Stomach (tissue), 9 donors: ENCODE data around the gene WDR19. TPM values are rescaled to one million over a fixed set of nuclear protein-coding genes. Genes with fewer than 3 reads are reported as not detected.
"Not testable (repeated sequence)": the region's sequence is repeated elsewhere in the genome, so short reads cannot be mapped to it uniquely, and the experiment has no call there.

Experiments
- DNase-seq, 2 donors: peaks; one replicate each; pipeline versions ENCODE4 v3.0.0 to v3.0.0-alpha.2; 2013 to 2019
- H3K27ac ChIP-seq, 5 donors: fragments of 200-600 bp in 4 of 5; sonication (generic) in 4 of 5; one replicate each; pipeline ENCODE4 v1.5.1; 2013 to 2019; ENCODE audit warnings: mild to moderate bottlenecking in 1 of 5, moderate library complexity in 1 of 5
- H3K27me3 ChIP-seq, 3 donors: fragments of 200-600 bp; sonication (generic); one replicate each; pipeline ENCODE4 v1.5.1; 2017 to 2019; ENCODE audit warnings: mixed run types in 1 of 3
- H3K36me3 ChIP-seq, 4 donors: fragments of 200-600 bp; sonication (generic); 1 replicate in 3 of 4; 2 replicates in 1 of 4; pipeline ENCODE4 v1.5.1; 2016 to 2019
- H3K4me1 ChIP-seq, 4 donors: fragments of 200-600 bp; sonication (generic); one replicate each; pipeline ENCODE4 v1.5.1; 2016 to 2019
- H3K4me3 ChIP-seq, 4 donors: fragments of 200-600 bp; sonication (generic) in 3 of 4; one replicate each; pipeline ENCODE4 v1.5.1; 2016 to 2019; ENCODE audit warnings: mild to moderate bottlenecking in 1 of 4
- H3K9me3 ChIP-seq, 4 donors: fragments of 200-600 bp; sonication (generic); one replicate each; pipeline ENCODE4 v1.5.1; 2016 to 2019
- CTCF ChIP-seq, 7 experiments: fragments of 450-650 bp in 4 of 7; fragments of 200-600 bp in 3 of 7; sonication (generic) in 3 of 7; IDR thresholded peaks; one replicate each; pipeline ENCODE4 v1.5.1; 2016 to 2019; ENCODE audit warnings: antibody characterized with exemption in 7 of 7, control low read depth in 2 of 7, mild to moderate bottlenecking in 1 of 7
- EP300 ChIP-seq: sonication (generic); formaldehyde crosslinking; IDR thresholded peaks from one replicate; pipeline ENCODE4 v1.6.1; 2017; ENCODE audit warnings: antibody characterized with exemption
- POLR2A ChIP-seq, 4 donors: fragments of 450-650 bp; IDR thresholded peaks; one replicate each; pipeline ENCODE4 v1.6.1; 2016; ENCODE audit warnings: antibody characterized with exemption in 4 of 4, control low read depth in 2 of 4, mild to moderate bottlenecking in 1 of 4, moderate library complexity in 1 of 4
- POLR2AphosphoS5 ChIP-seq, 3 donors: sonication (generic); formaldehyde crosslinking; IDR thresholded peaks; one replicate each; pipeline ENCODE4 v1.6.1; 2016; ENCODE audit warnings: antibody characterized with exemption in 3 of 3
- WGBS, 5 donors: extraction: QIAGEN DNeasy Blood & Tissue Kit in 3 of 5; methylation state at CpG; one replicate each; pipeline versions ENCODE4 v1.1.5 to v1.1.7; 2013 to 2018; 5-methylcytosine and 5-hydroxymethylcytosine counted together
- intact Hi-C: fragments of 100-400 bp; cut with DNase I; formaldehyde crosslinking; loops from one replicate; pipeline ENCODE4 v1.15.1; 2023; ENCODE audit warnings: low total_unique reads
- polyA plus RNA-seq, 3 donors: library from polyadenylated mRNA; stranded (reverse); fragments of 200-250 nt; gene quantifications; one replicate each; pipeline ENCODE4 v1.2.3, GENCODE V29; 2013
- total RNA-seq, 5 donors: library from RNA; depleted of rRNA; stranded (reverse); fragments of >200 nt; gene quantifications; one replicate each; pipeline versions ENCODE4 v1.1.0 to v1.2.3, GENCODE V29; 2014 to 2016
- donor health status: healthy with polysubstance abuse.
- donor health status: Bipolar disorder and iron deficiency.
- donor health status: healthy.

Gene WDR19
- total and polyA plus RNA-seq, 8 donors = 2.3 to 103 (median 25.3) TPM

GRCh38 chr4:39287223-39287622 lies 104.9 kb downstream of the WDR19 start:
- Histone ChIP-seq H3K9me3 (no peaks in the 10 kb centered on the region), H3K36me3 (peaks cover 17 to 84% (median 77%) of the 10 kb centered on the region in 4 donors), H3K4me3 (no peak overlapping the region), H3K4me1 (no peaks in the 10 kb centered on the region), H3K27ac (no peak overlapping the region), H3K27me3 (no peaks in the 10 kb centered on the region)
- DNase-seq = no peak
- intact Hi-C loops = no loop called here
- WGBS, 5 donors = 88 to 97% (median 96%) methylated on average over 4 of the region's 4 CpGs
- TF ChIP-seq CTCF (IDR thresholded peaks at IDR 0.05) (no peak), POLR2AphosphoS5 (IDR thresholded peaks at IDR 0.05) (no peak), POLR2A (IDR thresholded peaks at IDR 0.05) (no peak), EP300 (no peak)

- no peaks in the 10 kb centered on the region for H3K27me3 ChIP-seq
- H3K4me1 ChIP-seq = no peaks in the 10 kb centered on the region
- no peaks in the 10 kb centered on the region for H3K9me3 ChIP-seq
- H3K36me3 ChIP-seq = peaks cover 30 to 93% (median 92%) of the 10 kb centered on the region in 4 donors
- TF ChIP-seq POLR2AphosphoS5 (IDR thresholded peaks at IDR 0.05) (no peak), EP300 (no peak), POLR2A (IDR thresholded peaks at IDR 0.05) (no peak), CTCF (IDR thresholded peaks at IDR 0.05) (no peak)
- DNase-seq = no peak
- intact Hi-C loops = no loop called here
- 77 to 89% (median 84%) methylated on average over 2 of the region's 2 CpGs for WGBS, 5 donors
- no peak overlapping the region for H3K4me3 ChIP-seq
- H3K27ac ChIP-seq = no peak overlapping the region
Observed at GRCh38 chr4:39291686-39292085, 109.4 kb downstream of the WDR19 start.

- H3K27me3 ChIP-seq, DNase-seq, H3K4me1 ChIP-seq, H3K27ac ChIP-seq, H3K4me3 ChIP-seq, H3K9me3 ChIP-seq, intact Hi-C loops: not testable (repeated sequence)
- H3K36me3 ChIP-seq = peaks cover 28 to 87% (median 85%) of the 10 kb centered on the region in 4 donors
- 96 to 99% (median 96%) methylated on average over 5 of the region's 5 CpGs for WGBS, 5 donors
Observed at GRCh38 chr4:39292433-39292832, 110.1 kb downstream of the WDR19 start.

GRCh38 chr4:39295784-39296183 lies 113.5 kb downstream of the WDR19 start:
- no peaks in the 10 kb centered on the region for H3K4me1 ChIP-seq

More at GRCh38 chr4:39295784-39296183, 113.5 kb downstream of the WDR19 start:
- WGBS, 5 donors = 95 to 98% (median 98%) methylated on average over 8 of the region's 8 CpGs
- H3K4me3 ChIP-seq = no peak overlapping the region
- TF ChIP-seq CTCF (IDR thresholded peaks at IDR 0.05) = no peak
- TF ChIP-seq POLR2A (IDR thresholded peaks at IDR 0.05) = no peak
- TF ChIP-seq POLR2AphosphoS5 (IDR thresholded peaks at IDR 0.05) = no peak
- no peak for TF ChIP-seq EP300
- no peaks in the 10 kb centered on the region for H3K27me3 ChIP-seq
- H3K36me3 ChIP-seq = peaks cover 49 to 87% (median 85%) of the 10 kb centered on the region in 4 donors
- intact Hi-C loops = no loop called here
- no peak overlapping the region for H3K27ac ChIP-seq
- H3K9me3 ChIP-seq = no peaks in the 10 kb centered on the region
- DNase-seq = no peak
